KMS-11 (cell line): ENCODE data around the gene TTC24.

ENCODE experiments used
- H2AFZ ChIP-seq: fragments of 200-600 bp; sonication (generic); 2 replicates; pipeline ENCODE4 v1.6.1; 2016; ENCODE audit warnings: antibody characterized with exemption, mixed run types, low read depth
- H3K27ac ChIP-seq: fragments of 200-600 bp; sonication (generic); 2 replicates; pipeline ENCODE4 v1.6.1; 2016; ENCODE audit warnings: mild to moderate bottlenecking, mixed run types
- H3K27me3 ChIP-seq: fragments of 200-600 bp; sonication (generic); 2 replicates; pipeline ENCODE4 v1.6.1; 2017; ENCODE audit warnings: mild to moderate bottlenecking, low read depth, mixed run types, moderate library complexity; ENCODE audit not compliant: insufficient read depth
- H3K36me3 ChIP-seq: fragments of 200-600 bp; sonication (generic); 2 replicates; pipeline ENCODE4 v1.6.1; 2017; ENCODE audit warnings: mild to moderate bottlenecking, mixed run types; ENCODE audit not compliant: insufficient read depth
- H3K4me1 ChIP-seq: fragments of 200-600 bp; sonication (generic); 2 replicates; pipeline ENCODE4 v1.6.1; 2016; ENCODE audit warnings: mild to moderate bottlenecking, low read depth, mixed run types; ENCODE audit not compliant: poor library complexity, severe bottlenecking
- H3K4me2 ChIP-seq: fragments of 200-600 bp; sonication (generic); 2 replicates; pipeline ENCODE4 v1.7.0; 2016; ENCODE audit warnings: mild to moderate bottlenecking, mixed run types
- H3K4me3 ChIP-seq: fragments of 200-600 bp; sonication (generic); IDR thresholded peaks from 2 replicates; pipeline ENCODE4 v1.6.1; 2017; ENCODE audit warnings: low read depth, low read length, mixed read lengths; ENCODE audit not compliant: insufficient read depth
- H3K79me2 ChIP-seq: fragments of 200-600 bp; sonication (generic); 2 replicates; pipeline ENCODE4 v1.6.1; 2016; ENCODE audit warnings: low read depth, mixed run types; ENCODE audit not compliant: insufficient read depth
- H3K9ac ChIP-seq: fragments of 200-600 bp; sonication (generic); 2 replicates; pipeline ENCODE4 v1.6.1; 2016; ENCODE audit warnings: mild to moderate bottlenecking, mixed run types
- H4K20me1 ChIP-seq: fragments of 200-600 bp; sonication (generic); 2 replicates; pipeline ENCODE4 v1.6.1; 2016; ENCODE audit warnings: mild to moderate bottlenecking, mixed run types; ENCODE audit not compliant: insufficient read depth
- TF ChIP-seq, protein P1 (sequence below): fragments of 200-600 bp; sonication (generic); conservative IDR thresholded peaks from 2 replicates; pipeline ENCODE4 v1.6.1; 2017; ENCODE audit warnings: low read depth, mild to moderate bottlenecking, antibody characterized with exemption, low read length, moderate library complexity, mixed read lengths

TTC24 gene

DNA sequence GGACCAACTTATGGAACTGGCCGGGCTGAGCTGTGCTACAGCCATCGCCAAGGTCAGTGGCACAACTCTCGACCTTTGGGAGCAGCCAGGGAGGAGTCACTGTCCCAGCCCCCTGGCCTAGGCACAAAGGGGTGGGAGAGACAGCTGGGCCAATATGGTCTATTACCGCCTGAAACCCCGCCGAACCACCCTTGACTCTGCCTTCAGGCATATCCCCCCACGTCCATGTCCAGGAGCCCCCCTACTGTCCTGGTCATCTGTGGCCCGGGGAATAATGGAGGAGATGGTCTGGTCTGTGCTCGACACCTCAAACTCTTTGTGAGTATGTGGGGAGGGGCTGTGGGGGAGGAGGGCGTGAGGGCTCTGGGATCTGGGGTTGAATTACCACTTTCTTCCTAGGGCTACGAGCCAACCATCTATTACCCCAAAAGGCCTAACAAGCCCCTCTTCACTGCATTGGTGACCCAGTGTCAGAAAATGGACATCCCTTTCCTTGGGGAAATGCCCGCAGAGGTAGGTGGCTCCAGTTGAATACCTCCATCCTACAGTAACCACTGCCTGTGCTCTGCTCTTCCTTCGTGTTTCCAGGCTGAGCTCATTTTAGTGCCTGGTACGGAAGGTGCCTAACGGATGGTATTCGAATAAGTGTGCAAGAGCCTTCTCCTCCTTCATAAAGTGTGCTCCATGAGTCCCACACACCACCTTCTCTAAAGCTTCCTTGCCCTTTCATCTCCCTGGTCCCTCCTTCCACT is 12.8 kb downstream of the TTC24 start:
- Histone ChIP-seq H3K27ac (peak overlapping the region; percentile 43), H3K36me3 (peaks cover 26% of the 10 kb centered on the region; the same call in 1 of the 2 replicates)

GRCh38 chr1:156592910-156593660 is 13.6 kb downstream of the TTC24 start:
- Histone ChIP-seq H3K4me3 (no peak overlapping the region), H3K9ac (no peak overlapping the region; the same call in 1 of the 2 replicates), H3K27me3 (no peaks in the 10 kb centered on the region), H3K27ac (peak overlapping the region; percentile 12; the same call in 1 of the 2 replicates), H3K79me2 (peaks cover 17% of the 10 kb centered on the region; the same call in 1 of the 2 replicates), H2AFZ (no peak overlapping the region), H3K4me1 (peaks cover 35% of the 10 kb centered on the region), H3K36me3 (peaks cover 33% of the 10 kb centered on the region; the same call in 1 of the 2 replicates), H4K20me1 (no peaks in the 10 kb centered on the region), H3K4me2 (peak overlapping the region; percentile 68)
- TF ChIP-seq, protein P1, sequence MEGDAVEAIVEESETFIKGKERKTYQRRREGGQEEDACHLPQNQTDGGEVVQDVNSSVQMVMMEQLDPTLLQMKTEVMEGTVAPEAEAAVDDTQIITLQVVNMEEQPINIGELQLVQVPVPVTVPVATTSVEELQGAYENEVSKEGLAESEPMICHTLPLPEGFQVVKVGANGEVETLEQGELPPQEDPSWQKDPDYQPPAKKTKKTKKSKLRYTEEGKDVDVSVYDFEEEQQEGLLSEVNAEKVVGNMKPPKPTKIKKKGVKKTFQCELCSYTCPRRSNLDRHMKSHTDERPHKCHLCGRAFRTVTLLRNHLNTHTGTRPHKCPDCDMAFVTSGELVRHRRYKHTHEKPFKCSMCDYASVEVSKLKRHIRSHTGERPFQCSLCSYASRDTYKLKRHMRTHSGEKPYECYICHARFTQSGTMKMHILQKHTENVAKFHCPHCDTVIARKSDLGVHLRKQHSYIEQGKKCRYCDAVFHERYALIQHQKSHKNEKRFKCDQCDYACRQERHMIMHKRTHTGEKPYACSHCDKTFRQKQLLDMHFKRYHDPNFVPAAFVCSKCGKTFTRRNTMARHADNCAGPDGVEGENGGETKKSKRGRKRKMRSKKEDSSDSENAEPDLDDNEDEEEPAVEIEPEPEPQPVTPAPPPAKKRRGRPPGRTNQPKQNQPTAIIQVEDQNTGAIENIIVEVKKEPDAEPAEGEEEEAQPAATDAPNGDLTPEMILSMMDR, result no peak

More for the DNA sequence above, 12.8 kb downstream of the TTC24 start:
- Histone ChIP-seq H4K20me1 (no peaks in the 10 kb centered on the region), H3K79me2 (peaks cover 16% of the 10 kb centered on the region; the same call in 1 of the 2 replicates), H3K4me3 (peak overlapping the region; percentile 99), H3K4me2 (peak overlapping the region; percentile 68), H3K9ac (peak overlapping the region; percentile 82), H2AFZ (peak overlapping the region; percentile 67), H3K4me1 (peaks cover 35% of the 10 kb centered on the region), H3K27me3 (no peaks in the 10 kb centered on the region)
- TF ChIP-seq, protein P1, result 0 out of 2 replicates have a peak, but pooled peaks have one; percentile 28

DNA sequence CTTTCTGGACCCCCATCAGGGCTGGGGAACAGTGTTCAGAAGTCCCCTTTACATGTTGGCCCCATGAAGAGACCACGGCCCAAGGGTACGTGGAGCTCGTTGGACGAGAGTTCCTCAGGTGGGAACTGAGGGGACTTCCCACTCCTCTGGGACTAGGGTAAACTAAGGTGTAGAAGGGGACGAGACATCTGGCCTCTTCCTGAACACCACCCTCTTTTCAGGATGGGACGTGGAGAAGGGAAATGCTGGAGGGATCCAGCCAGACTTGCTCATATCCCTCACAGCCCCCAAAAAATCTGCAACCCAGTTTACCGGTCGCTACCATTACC is 14.1 kb downstream of the TTC24 start:
- no peak overlapping the region for H3K9ac ChIP-seq

DNA sequence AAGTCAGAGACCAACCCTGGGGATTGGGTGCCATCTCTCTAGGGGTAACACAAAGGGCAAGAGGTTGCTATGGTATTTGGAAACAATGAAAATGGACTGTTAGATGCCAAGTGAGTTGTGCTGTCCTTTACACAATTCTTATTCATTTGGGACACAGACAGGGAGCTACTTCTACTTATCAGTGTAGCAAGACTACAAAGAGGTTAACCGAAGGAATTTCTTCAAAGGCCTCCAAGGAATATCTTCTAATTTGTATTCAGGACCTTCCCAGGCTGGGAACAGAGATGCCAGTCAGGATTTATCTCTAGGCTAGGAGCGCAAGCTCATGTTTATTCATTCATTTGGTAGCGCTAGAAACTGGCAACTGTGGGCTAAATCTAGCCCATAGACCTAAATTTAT is 14.7 kb downstream of the TTC24 start:
- Histone ChIP-seq H3K79me2 (peaks cover 28% of the 10 kb centered on the region), H3K4me1 (peaks cover 38% of the 10 kb centered on the region), H3K36me3 (peaks cover 34% of the 10 kb centered on the region; the same call in 1 of the 2 replicates), H3K9ac (no peak overlapping the region), H4K20me1 (no peaks in the 10 kb centered on the region), H3K4me2 (no peak overlapping the region), H3K27ac (peak overlapping the region; percentile 11; the same call in 1 of the 2 replicates), H3K4me3 (no peak overlapping the region), H3K27me3 (no peaks in the 10 kb centered on the region), H2AFZ (no peak overlapping the region)
- TF ChIP-seq, protein P1, result no peak

More for the DNA sequence above, 14.1 kb downstream of the TTC24 start:
- Histone ChIP-seq H3K27ac (peak overlapping the region; percentile 12; the same call in 1 of the 2 replicates), H3K4me2 (peak overlapping the region; percentile 1; the same call in 1 of the 2 replicates), H3K4me1 (peaks cover 35% of the 10 kb centered on the region), H3K36me3 (peaks cover 34% of the 10 kb centered on the region; the same call in 1 of the 2 replicates), H4K20me1 (no peaks in the 10 kb centered on the region), H3K79me2 (peaks cover 22% of the 10 kb centered on the region), H2AFZ (no peak overlapping the region), H3K27me3 (no peaks in the 10 kb centered on the region), H3K4me3 (no peak overlapping the region)
- TF ChIP-seq, protein P1, result no peak
